ENCODE results near the gene PUS1.
A peak's percentile ranks its signal among the peaks of the same experiment; 100 is the strongest.

Gene PUS1

DNA sequence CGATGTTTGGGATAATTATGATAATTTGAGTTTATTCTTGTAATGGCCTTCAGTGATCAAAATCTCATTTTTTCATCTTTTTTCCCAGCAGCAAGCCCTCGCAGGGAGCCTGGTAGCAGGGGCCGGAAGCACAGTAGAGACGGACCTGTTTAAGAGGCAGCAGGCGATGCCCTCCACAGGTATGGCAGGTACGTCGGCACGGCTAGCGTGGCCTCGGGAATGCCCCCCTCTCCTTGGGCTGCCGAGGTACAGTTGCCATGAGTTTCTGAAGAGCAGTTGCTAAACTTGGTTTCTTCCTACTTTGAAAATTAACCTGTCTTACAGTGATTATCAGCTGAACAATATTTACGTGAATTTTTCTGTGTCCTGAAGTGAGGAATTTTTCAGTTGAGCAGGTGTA is 50.5 kb downstream of the PUS1 start:
- Histone ChIP-seq H3K27ac (ENCODE audit: low read length) (no peak overlapping the region), H3K27me3 (ENCODE audit: insufficient read depth, low read length, poor library complexity) (no peaks in the 10 kb centered on the region), H2AFZ (ENCODE audit: low read depth, low read length) (no peak overlapping the region), H3K4me3 (ENCODE audit: low read depth in 1 of 2, low read length in 2 of 2) (no peak overlapping the region), H3K79me2 (ENCODE audit: insufficient read depth, low read length) (peaks cover 50% of the 10 kb centered on the region), H4K20me1 (ENCODE audit: insufficient read depth, low read length) (peaks cover 15% of the 10 kb centered on the region; the same call in 1 of the 2 replicates), H3K9me3 (ENCODE audit: insufficient read depth, low read length, severe bottlenecking) (no peaks in the 10 kb centered on the region), H3K4me1 (ENCODE audit: insufficient read depth, low read length) (no peaks in the 10 kb centered on the region), H3K36me3 (ENCODE audit: insufficient read depth, low read length) (peaks cover 59% of the 10 kb centered on the region), H3K9ac (ENCODE audit: low read depth, low read length) (no peak overlapping the region), H3K4me2 (ENCODE audit: insufficient read depth, low read length) (no peak overlapping the region)
- DNase-seq (no peak), ATAC-seq (ENCODE audit: insufficient read depth, low read depth) (no peak)
- no peak for TF ChIP-seq EZH2 (IDR thresholded peaks at IDR 0.05; ENCODE audit: borderline replicate concordance, low read depth, low read length, severe bottlenecking)
- TF ChIP-seq, protein P1, sequence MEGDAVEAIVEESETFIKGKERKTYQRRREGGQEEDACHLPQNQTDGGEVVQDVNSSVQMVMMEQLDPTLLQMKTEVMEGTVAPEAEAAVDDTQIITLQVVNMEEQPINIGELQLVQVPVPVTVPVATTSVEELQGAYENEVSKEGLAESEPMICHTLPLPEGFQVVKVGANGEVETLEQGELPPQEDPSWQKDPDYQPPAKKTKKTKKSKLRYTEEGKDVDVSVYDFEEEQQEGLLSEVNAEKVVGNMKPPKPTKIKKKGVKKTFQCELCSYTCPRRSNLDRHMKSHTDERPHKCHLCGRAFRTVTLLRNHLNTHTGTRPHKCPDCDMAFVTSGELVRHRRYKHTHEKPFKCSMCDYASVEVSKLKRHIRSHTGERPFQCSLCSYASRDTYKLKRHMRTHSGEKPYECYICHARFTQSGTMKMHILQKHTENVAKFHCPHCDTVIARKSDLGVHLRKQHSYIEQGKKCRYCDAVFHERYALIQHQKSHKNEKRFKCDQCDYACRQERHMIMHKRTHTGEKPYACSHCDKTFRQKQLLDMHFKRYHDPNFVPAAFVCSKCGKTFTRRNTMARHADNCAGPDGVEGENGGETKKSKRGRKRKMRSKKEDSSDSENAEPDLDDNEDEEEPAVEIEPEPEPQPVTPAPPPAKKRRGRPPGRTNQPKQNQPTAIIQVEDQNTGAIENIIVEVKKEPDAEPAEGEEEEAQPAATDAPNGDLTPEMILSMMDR (IDR thresholded peaks at IDR 0.05; ENCODE audit: borderline replicate concordance, extremely low read depth, low read length, poor library complexity, severe bottlenecking) = no peak

DNA sequence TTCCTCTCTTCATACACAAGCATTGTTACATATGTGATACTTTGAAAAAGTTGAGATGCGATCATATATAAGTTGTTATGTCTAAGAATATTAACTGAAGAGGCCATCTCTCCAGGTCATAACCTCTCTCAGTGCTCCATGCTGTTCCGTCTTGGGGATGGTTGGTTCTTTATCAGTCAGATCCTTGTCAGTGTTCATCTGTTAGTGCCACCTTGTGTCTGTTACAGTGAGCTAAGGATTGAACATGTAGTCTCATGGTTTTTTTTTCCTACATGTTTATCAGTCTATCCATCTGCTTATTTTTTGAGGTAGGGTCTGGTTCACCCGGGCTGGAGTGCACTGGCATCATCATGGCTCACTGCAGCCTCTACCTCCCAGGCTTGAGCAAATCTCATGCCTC is 51.2 kb downstream of the PUS1 start:
- no peak overlapping the region for H3K4me3 ChIP-seq (ENCODE audit: low read depth in 1 of 2, low read length in 2 of 2)
- H3K36me3 ChIP-seq (ENCODE audit: insufficient read depth, low read length) = peaks cover 63% of the 10 kb centered on the region
- DNase-seq (no peak), ATAC-seq (ENCODE audit: insufficient read depth, low read depth) (no peak)
- no peak overlapping the region for H3K27ac ChIP-seq (ENCODE audit: low read length)
- H3K79me2 ChIP-seq (ENCODE audit: insufficient read depth, low read length) = peaks cover 43% of the 10 kb centered on the region
- no peaks in the 10 kb centered on the region for H3K9me3 ChIP-seq (ENCODE audit: insufficient read depth, low read length, severe bottlenecking)
- no peaks in the 10 kb centered on the region for H3K27me3 ChIP-seq (ENCODE audit: insufficient read depth, low read length, poor library complexity)
- no peak overlapping the region for H2AFZ ChIP-seq (ENCODE audit: low read depth, low read length)
- no peak overlapping the region for H3K4me2 ChIP-seq (ENCODE audit: insufficient read depth, low read length)
- no peak overlapping the region for H3K9ac ChIP-seq (ENCODE audit: low read depth, low read length)
- H3K4me1 ChIP-seq (ENCODE audit: insufficient read depth, low read length) = no peaks in the 10 kb centered on the region
- H4K20me1 ChIP-seq (ENCODE audit: insufficient read depth, low read length) = peaks cover 13% of the 10 kb centered on the region; the same call in 1 of the 2 replicates
- TF ChIP-seq, protein P1 (IDR thresholded peaks at IDR 0.05; ENCODE audit: borderline replicate concordance, extremely low read depth, low read length, poor library complexity, severe bottlenecking) = peak; percentile 8
- no peak for TF ChIP-seq EZH2 (IDR thresholded peaks at IDR 0.05; ENCODE audit: borderline replicate concordance, low read depth, low read length, severe bottlenecking)

DNA sequence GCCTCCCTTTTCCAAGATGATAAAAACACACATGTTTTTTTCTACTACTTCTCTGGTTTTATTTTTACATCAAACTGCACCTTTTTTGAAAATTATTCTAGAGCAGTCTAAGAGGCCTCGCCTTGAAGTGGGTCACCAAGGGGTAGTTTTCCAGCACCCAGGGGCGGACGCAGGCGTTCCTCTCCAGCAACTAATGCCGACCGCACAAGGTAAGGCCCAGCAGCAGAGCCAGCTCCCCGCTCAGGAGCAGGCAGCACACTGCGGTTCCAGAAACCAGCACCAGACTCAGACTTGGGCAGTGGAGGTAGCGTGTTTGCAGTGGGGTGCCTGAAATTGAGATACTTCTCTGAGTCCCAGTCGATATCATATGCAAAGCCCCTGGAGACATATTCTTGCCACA is 52.3 kb downstream of the PUS1 start:
- TF ChIP-seq, protein P1 (IDR thresholded peaks at IDR 0.05; ENCODE audit: borderline replicate concordance, extremely low read depth, low read length, poor library complexity, severe bottlenecking) = no peak
- TF ChIP-seq EZH2 (IDR thresholded peaks at IDR 0.05; ENCODE audit: borderline replicate concordance, low read depth, low read length, severe bottlenecking) = no peak
- H2AFZ ChIP-seq (ENCODE audit: low read depth, low read length) = no peak overlapping the region
- DNase-seq (no peak), ATAC-seq (ENCODE audit: insufficient read depth, low read depth) (no peak)
- no peaks in the 10 kb centered on the region for H3K9me3 ChIP-seq (ENCODE audit: insufficient read depth, low read length, severe bottlenecking)
- H3K36me3 ChIP-seq (ENCODE audit: insufficient read depth, low read length) = peaks cover 74% of the 10 kb centered on the region
- no peaks in the 10 kb centered on the region for H3K27me3 ChIP-seq (ENCODE audit: insufficient read depth, low read length, poor library complexity)
- no peaks in the 10 kb centered on the region for H3K4me1 ChIP-seq (ENCODE audit: insufficient read depth, low read length)
- H3K79me2 ChIP-seq (ENCODE audit: insufficient read depth, low read length) = peaks cover 33% of the 10 kb centered on the region
- H3K9ac ChIP-seq (ENCODE audit: low read depth, low read length) = no peak overlapping the region
- H3K4me2 ChIP-seq (ENCODE audit: insufficient read depth, low read length) = no peak overlapping the region
- peaks cover 12% of the 10 kb centered on the region; the same call in 1 of the 2 replicates for H4K20me1 ChIP-seq (ENCODE audit: insufficient read depth, low read length)
- no peak overlapping the region for H3K27ac ChIP-seq (ENCODE audit: low read length)
- no peak overlapping the region for H3K4me3 ChIP-seq (ENCODE audit: low read depth in 1 of 2, low read length in 2 of 2)

DNA sequence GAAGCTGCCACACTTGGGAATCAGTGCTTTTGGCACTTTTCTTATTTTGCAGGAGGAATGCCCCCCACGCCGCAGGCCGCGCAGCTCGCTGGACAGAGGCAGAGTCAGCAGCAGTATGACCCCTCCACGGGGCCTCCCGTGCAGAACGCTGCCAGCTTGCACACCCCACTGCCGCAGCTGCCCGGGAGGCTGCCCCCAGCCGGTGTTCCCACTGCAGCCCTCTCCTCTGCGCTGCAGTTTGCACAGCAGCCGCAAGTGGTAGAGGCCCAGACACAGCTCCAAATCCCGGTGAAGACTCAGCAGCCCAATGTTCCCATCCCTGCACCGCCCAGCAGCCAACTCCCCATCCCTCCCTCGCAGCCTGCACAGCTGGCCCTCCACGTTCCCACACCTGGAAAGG is 53.0 kb downstream of the PUS1 start:
- Histone ChIP-seq H2AFZ (ENCODE audit: low read depth, low read length) (no peak overlapping the region), H3K4me1 (ENCODE audit: insufficient read depth, low read length) (no peaks in the 10 kb centered on the region), H3K9me3 (ENCODE audit: insufficient read depth, low read length, severe bottlenecking) (no peaks in the 10 kb centered on the region), H4K20me1 (ENCODE audit: insufficient read depth, low read length) (peaks cover 8% of the 10 kb centered on the region; the same call in 1 of the 2 replicates), H3K79me2 (ENCODE audit: insufficient read depth, low read length) (peaks cover 26% of the 10 kb centered on the region), H3K27me3 (ENCODE audit: insufficient read depth, low read length, poor library complexity) (no peaks in the 10 kb centered on the region), H3K36me3 (ENCODE audit: insufficient read depth, low read length) (peaks cover 81% of the 10 kb centered on the region), H3K9ac (ENCODE audit: low read depth, low read length) (no peak overlapping the region), H3K4me3 (ENCODE audit: low read depth in 1 of 2, low read length in 2 of 2) (no peak overlapping the region), H3K4me2 (ENCODE audit: insufficient read depth, low read length) (no peak overlapping the region), H3K27ac (ENCODE audit: low read length) (no peak overlapping the region)
- TF ChIP-seq, protein P1 (IDR thresholded peaks at IDR 0.05; ENCODE audit: borderline replicate concordance, extremely low read depth, low read length, poor library complexity, severe bottlenecking) = no peak
- no peak for TF ChIP-seq EZH2 (IDR thresholded peaks at IDR 0.05; ENCODE audit: borderline replicate concordance, low read depth, low read length, severe bottlenecking)
- DNase-seq (no peak), ATAC-seq (ENCODE audit: insufficient read depth, low read depth) (no peak)
